Measurements from ENCODE around the gene CASP7.
A peak's percentile ranks its signal among the peaks of the same experiment; 100 is the strongest.
"Not testable (repeated sequence)": the region's sequence is repeated elsewhere in the genome, so short reads cannot be mapped to it uniquely, and the experiment has no call there.

CASP7 gene

DNA sequence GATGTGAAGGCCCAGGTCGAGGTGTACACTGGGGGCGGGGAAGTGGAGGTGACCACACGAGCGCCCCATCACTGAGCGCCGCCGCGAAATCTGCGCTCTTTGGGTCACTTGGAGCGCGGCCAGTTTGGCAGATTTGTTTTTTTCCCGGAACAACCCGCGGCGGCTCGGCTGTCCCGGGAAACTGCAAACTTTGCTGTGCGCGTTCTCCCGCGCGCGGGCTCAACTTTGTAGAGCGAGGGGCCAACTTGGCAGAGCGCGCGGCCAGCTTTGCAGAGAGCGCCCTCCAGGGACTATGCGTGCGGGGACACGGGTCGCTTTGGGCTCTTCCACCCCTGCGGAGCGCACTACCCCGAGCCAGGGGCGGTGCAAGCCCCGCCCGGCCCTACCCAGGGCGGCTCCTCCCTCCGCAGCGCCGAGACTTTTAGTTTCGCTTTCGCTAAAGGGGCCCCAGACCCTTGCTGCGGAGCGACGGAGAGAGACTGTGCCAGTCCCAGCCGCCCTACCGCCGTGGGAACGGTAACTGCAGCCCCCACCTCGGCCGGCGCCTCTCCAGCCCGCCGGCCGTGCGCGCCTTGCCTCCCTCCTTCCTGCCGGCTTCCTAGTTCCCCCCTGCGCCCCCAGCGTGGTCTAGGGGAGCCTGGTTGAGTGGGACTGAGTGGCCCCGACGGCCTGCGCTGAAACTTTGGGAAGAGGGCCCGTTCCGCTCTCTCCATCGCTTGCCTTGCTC is at the start of gene CASP7:
TSS of gene CASP7 (plus strand) at position 450 of the 727 bp plus-strand sequence. CDS start 17,582 bp downstream, outside the sequence.
- DNase-seq = peak; percentile 83

DNA sequence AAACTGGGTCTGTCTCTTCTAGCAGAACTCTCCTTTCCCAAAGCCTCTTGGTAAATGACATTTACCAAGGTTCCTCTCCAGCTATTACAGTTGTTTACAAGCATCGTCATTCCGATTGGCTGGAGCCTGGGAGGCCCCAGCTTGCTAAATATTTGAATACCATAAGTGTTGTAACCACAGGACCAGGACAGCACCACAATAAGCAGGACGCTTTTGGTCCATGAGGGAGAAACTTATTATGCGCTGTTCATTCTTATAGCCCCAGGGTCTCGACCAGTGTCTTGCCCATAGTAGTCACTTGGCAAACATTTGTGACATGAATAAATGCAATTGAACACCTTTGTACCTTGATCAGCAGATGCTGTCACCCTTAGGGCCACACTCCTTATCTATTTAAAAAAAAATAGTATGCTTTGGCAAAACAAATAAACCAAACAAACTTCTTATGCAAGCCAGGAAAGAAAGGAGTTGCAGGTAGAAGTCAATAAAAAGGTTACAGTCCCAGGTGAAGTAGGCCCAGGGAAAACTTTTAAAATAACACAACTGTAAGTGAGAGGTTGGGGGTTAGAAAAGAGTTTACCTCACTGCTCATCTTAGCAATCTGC is 48.7 kb upstream of the CASP7 start:
- no peak for DNase-seq

DNA sequence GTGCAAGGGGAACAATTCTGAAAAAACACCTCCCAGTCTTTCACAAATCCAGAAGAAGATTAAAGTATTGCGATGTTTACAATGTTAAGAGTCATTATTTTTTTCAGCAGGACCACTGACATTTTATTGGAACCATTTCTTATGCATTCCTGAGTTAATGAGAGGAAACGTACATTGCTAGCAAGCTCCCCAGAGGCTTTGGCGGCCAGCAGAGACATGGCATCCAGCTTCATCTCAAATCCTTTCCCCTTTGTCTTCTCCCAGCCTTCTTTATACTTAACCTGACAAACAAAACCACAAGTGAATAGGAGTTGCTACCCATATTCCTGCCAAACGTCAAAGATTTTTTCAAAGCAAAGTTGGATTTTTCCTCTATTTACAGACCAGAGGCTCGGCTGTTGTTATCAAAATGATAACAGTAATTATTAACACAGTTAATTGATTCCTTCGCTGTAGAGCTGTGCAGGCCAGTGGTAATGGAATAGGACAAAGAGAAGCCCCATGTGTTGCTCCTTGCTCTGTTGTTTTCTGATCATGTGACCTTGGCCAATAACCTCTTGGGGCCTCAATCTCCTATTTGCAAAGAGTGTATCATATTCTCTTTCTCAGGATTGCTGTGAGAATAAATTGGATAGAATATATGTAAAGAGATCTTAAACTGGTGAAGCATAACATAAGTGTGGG is 47.9 kb upstream of the CASP7 start:
- no peak for DNase-seq

DNA sequence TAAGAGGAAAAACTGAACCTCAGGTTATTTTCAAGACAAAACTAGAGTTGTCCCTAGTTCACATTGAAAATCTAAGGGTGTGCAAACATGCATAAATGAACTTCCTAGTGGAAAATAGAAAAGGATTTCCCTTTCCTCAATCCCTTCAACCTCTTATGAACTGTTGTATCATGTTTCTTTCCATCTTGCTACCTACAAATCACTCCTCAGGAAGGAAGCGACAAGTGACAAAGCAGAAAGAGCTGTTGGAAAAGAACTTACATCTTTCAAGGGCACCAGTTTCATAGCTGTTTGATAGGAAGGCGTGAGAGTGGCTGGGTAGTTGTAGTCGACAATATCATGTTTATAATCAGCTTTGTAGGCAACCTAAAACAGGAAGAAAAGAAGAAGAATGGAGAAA is 39.7 kb upstream of the CASP7 start:
- DNase-seq = no peak

DNA sequence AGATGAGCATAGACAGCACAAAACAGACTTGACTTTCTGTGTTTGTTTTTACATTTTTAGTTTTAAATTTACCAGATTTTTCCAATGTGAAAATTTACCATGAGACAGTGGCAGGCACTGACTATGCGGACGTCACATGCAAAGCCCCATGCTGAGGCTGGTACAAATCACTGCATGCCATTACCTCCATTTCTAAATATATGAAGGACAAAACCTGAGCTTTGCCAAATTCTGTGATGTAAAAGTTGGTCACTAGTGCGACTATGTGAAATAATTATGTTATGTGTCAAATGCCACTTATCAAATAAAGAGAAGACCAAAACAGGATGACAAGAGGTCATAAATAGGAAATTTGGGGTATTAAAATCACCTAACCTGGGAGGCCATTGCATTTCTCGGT is 38.0 kb upstream of the CASP7 start:
- DNase-seq = no peak

DNA sequence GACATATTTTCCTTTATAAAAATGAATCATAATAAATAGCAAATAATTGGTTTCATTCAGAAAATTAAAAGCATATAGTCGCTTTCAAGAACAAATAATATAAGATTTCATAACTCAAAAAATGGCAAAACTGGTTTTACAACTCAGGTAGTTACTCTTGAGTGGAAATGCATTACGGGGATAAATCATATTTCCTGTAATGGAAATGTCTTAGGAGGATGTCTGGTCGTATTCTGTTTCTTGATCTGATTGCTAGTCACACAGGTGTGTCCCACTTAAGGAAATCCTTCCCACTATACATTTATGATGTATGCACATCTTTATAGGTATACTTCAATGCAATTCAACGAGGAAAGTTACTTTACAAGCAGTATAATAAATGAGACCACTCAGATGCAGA is 36.5 kb upstream of the CASP7 start:
- DNase-seq = no peak

DNA sequence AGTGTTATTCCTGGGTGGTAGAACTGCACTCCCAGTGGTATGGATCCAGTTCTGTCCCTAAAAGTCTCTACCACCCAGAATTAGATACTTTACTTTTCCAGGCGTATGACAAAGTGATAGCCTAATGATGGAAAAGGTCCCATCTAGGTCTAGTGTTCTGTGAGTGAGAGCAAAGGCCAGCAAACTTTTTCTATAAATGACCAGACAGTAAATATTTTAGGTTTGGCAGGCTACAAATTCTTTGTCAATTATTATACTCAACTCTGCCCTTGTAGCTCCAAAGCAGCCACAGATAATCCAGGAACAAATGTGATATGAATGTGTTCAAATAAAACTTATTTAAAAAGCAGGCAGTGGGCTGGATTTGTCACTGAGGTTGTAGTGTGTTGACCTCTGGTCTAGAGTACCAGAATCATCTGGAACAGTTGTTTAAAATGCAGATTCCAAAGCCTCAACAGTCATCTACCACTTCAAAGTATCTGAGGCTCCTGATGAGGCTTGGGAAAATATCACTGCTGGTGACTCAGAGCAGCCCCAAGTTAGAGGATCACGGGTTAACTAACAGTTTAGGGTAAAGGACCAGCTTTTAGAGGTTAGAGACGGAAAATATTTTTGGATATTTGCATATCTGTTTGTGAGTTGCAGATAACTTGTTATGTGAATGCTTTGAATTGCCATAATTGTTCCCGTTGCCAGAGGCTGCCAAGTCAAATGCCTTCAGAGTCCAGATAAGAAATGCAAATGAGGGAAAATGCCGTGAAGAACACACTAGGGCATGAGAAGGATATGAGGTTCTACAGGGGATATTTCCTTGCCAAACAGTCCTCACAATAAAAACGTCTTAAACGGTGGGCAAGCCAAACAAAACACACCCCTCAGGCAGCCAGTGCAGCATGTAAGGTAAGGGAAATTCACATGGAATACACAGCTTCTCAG is 35.3 kb upstream of the CASP7 start:
- no peak for DNase-seq

DNA sequence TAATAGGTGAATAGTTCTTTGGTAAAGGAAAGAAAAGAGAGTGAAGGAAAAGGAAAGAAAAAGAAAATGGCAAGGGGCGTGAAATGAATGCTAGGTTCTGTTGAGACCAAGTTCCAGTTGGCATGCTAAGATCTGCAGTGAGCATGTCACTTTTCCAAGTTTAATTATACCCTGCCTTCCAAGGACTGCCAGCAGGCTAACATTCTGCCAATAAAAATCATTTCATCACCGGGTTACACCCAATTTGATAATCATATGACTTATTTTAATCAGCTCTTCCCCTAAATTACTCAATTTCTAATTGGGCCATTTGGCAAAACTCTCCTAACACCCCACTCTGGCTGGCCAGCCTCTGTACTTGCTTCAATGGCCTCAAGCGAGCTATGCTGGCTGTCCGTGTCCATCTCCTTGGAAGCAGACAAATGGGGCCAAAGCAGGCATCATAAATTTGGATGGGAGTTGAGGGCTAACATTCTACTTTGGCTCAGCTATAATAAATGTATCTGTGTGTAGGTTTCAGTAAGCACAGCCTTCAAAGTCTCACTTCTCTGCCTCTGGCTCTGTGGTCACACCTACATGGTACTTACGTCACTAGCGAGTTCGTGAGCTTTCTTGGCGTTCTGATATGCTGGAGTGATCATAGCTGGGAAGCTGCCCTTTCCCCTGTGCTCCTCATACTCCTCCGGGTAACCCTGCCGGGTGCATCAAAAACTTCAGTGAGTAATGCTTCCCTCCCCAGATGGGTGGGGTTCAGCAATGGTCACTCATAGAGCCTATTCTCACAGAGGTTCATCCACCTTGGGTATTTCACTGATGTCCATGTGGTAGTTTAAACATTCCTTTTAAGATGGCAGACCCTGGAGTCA is 33.1 kb upstream of the CASP7 start:
- no peak for DNase-seq

DNA sequence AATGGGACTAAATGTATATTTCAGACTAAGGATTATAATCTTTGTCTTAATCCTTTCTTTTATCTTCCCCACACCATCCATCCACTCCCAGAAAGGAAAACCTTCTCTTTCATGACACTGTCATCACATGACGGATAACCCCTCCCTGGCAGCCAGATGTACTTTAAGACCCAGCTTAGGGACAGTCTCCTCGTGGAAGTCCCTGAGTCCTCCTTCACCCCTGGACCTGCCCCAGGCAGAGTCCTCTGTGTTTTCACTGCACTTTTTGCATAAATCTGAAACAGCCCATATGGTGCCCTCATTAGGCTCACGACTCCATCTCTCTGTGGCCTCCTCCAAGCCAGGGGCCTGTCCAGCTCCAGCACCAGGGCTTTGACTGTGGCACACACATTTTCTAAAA is 31.9 kb upstream of the CASP7 start:
- no peak for DNase-seq

DNA sequence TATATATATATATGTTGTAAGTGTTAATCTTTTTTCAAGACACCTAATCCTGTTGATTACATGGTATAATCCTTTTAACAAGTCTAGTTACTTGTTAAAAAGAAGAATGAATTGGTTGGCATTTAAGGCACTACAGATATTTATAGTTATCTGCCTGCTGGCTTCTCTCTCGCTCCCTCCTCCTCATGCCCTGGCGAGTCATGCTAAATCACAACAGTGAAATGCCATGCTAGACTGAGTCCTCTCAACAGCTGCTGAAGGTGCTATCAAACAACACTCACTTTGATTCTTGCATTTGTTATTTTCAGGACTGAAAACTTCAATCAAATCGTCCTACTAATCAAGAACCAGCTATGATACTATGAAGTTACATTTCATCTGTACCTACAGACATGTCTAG is 31.2 kb upstream of the CASP7 start:
- no peak for DNase-seq

DNA sequence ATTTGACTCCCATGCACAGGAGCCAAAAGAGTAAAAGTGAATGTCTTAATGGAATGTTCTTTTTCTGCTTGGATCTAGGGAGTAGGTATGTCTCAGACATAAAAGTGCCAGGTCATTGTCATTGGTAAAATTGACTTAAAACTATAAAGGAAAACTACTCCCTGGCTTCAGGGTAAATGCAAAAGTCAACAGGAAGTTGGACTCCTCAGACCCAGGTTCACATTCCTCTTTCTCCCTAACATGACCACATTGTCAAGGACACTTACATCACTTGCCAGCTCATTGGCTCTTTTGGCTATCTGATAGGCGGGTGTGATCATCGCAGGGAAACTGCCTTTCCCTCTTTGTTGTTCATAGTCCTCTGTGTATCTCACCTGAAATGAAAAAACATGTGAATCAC is 29.5 kb upstream of the CASP7 start:
- DNase-seq = no peak

DNA sequence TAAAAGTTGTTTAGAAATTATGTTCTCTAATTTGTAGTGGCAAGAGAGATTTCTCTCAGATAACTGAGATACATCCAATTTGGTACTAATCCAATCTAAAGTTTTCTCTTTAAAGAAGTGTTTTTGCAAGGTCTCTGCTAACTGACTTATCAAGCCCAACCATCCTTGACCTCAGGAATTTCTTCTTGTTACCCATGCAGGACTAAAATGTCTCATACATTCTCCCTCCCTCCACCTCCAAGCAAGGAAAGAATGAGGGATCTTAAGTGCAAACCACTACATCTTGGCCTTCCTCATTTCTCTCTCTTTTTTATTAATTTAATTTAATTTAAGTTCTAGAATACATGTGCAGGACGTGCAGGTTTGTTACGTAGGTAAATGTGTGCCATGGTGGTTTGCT is 28.7 kb upstream of the CASP7 start:
- no peak for DNase-seq

DNA sequence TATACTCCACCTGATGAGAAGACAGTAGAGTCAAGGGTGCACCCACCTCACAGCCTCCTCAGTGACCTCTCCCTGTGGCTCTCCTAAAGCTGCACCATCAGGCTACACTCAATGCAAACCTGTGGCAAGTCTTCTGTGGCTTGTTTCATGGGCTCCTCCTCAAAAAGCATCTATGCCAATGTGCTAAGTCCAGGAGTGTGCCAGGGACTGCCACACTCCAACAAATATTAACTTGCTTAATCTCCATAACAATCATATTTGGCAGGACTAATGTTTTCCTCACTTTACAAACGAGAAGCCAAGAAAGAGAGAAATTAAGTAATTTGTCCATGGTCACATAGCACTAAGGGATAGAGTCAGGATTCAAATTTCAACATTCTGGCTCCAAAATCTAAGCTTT is 27.8 kb upstream of the CASP7 start:
- no peak for DNase-seq

DNA sequence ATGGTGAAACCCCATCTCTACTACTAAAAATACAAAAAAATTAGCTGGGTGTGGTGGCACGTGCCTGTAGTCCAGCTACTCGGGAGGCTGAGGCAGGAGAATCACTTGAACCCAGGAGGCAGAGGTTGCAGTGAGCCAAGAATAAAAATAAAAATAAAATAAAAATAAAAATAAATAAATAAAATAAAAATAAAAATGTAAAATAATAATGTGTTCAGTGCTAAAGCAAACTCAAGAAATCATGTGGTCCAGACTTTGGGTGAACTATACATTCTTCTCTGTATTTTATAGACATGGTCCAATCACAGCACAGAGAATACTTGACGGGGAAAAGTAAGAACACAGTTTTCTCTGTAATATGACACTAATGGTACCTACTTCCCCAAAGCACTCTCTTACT is 27.3 kb upstream of the CASP7 start:
- not testable (repeated sequence) for DNase-seq

DNA sequence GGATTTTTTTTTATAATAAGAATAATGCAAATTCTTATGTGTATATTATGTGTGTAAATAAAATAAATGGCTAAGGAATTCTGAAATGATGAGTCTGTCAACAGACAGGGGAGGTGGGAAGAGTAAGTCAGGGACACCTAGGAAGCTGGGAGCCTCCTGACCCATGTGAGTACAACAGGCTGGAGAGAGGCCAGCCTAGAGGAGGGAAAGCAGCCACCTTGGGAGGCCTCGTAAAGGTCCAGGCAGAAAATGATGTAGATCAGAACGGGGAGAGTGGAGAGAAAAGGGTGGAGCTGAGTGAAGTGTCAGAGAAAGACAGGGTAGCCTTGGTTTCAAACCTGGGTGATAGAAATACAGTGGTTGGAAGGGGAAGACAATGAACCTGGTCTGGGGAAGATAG is 22.8 kb upstream of the CASP7 start:
- DNase-seq = no peak

DNA sequence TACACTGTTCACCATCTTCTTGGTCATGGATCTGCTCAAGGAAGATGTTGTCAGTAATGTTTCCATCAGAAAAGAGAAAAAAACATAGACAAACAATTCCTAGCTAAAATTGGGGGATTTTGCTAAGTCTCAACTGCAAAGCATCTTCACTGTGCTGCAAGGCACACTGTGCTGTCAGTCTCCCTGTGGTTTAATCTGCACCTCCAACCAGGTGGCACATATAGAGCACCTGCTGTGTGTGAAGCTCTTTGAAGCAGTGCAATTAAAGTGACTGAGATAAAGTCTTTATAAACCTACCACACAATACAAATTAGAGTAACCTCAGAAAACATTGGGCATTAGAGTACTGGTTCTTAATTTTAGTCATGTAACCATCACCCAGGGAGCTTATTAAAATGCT is 22.2 kb upstream of the CASP7 start:
- no peak for DNase-seq

DNA sequence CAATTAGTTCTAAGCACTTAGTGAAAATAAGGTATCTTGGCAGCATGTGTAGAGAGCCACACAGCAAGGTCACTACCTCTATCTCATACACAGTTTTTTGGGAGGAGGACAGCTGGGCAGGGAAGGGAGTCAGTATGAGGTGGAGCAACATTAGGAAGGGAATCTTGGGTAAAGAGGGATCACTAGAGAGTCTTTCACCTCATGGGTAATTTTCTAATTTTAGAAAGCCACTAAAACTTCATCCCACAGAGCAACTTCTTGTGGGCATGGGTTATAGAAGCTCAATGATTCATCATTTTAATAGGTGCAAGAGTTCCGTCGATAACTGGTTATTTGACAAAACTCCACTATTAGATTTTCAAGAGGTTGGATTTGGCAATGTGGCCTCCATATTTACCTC is 18.4 kb upstream of the CASP7 start:
- DNase-seq = no peak

DNA sequence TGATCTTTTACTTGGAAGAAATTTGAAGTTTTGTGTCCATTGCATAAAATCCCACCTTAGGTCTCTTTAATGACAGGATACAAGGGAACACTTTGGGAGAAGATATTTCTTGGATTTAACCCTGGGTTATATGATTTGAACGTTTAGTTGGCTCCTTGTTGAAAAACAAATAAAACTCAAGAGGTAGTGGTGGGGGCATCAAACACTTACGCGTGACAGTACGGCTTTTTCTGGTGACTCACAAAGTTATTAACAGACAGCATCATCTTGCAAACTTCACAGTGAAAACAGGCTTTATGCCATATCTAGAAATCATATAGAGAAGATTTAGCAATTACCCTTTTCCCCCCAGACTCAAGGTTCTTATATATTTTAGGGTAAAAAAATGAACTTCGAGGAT is 16.6 kb upstream of the CASP7 start:
- DNase-seq = no peak

DNA sequence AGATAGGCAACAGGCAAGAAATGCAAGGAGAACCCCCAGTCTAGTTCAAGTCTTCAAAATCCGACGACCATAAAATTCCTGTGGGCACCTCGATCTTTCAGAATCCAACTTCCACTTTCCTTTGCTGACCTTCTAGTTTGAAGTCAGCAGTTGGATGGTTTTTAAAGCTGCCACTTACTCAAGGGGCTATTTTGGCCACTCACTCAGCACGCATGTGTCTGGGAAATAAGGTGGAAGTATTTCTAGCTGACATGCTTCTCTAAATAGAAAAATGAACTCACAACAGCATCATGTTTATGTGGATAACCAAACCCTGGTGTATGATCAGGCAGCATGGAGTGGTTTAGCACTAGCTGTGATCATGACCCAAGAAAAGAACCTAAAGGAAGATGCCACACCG is 15.8 kb upstream of the CASP7 start, which contains the start of gene NRAP:
TSS of gene NRAP (minus strand) at position 134 of the 400 bp plus-strand sequence. CDS start 159 bp downstream, outside the sequence.
- no peak for DNase-seq

DNA sequence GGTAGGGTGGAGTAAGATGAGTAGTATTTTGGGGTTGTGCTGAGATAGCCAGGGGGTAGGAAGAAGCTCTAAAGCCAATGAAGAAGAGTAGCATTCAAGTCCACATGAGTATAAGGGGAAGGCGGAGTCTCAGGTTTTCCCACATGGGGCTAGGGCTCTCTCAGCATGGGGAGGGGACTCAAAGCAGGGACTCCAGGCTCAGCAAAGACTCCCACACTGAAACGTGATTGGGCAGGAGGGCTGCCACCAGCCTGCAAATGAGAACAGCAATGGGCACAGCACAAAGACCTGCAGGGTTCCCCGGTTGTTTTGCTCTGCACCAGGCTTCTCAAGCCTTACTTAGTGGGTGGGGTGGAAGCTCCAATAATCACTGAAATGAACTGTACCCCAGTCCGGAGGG is 14.4 kb upstream of the CASP7 start:
- no peak for DNase-seq

DNA sequence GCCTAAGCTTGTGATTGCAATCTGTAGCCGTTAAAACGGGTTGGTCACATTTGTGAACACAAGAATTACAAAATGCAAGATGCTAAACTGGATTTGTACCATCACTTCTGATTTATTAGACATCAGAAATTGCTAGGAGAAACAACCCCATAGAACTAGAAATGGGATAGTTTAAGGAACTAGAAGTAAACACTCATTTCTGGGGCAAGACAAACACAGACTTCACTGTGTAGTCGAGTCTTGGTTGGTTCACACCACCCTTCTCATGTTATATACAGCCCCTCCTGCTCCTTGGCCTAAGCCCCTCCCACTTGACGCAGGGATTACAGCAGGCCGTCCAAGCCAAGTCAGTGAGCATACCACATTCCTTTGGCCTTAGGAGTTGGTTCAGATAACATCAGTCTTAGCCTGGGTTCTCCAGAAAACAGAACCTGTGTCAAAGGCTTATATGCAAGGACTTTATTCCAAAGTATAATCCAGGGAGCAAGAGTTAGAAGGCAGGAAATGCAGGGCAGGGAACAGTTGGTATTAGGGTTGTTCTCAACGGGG is 13.8 kb upstream of the CASP7 start:
- DNase-seq = no peak
